B cell (primary cell): Measurements from ENCODE around the gene C5orf52. TPM values are rescaled to one million over a fixed set of nuclear protein-coding genes. Genes with fewer than 3 reads are reported as not detected.
A peak's percentile ranks its signal among the peaks of the same experiment; 100 is the strongest.

Experiments used
- ATAC-seq: fragments of 200-7000 bp; cut with Tn5 transposase; one replicate; pipeline ENCODE4 v1.10.0; 2021; ENCODE audit warnings: low read depth, mild to moderate bottlenecking, moderate number of reproducible peaks, moderate library complexity
- CTCF ChIA-PET: fragments of 350-600 bp; sonication (Branson Sonifier 250); formaldehyde crosslinking; loops from one replicate; lab custom pipeline; 2021; ENCODE audit warnings: antibody characterized with exemption, inconsistent platforms; lab: Charles Lee
- POLR2A ChIA-PET: fragments of 350-600 bp; sonication (Branson Sonifier 250); formaldehyde crosslinking; loops from one replicate; lab custom pipeline; 2021; ENCODE audit warnings: antibody characterized with exemption; lab: Charles Lee
- DNase-seq: peaks from one replicate; pipeline ENCODE4 v3.0.0; 2013
- H2AFZ ChIP-seq: 2 replicates; pipeline ENCODE4 v1.6.1; 2012; ENCODE audit warnings: mild to moderate bottlenecking, low read depth, low read length; ENCODE audit not compliant: insufficient read depth, poor library complexity, severe bottlenecking
- H3K27ac ChIP-seq, 2 donors: 1 replicate in 1 of 2; 2 replicates in 1 of 2; pipeline ENCODE4 v1.5.1; 2012 to 2013; ENCODE audit warnings: low read length in 2 of 2, mild to moderate bottlenecking in 2 of 2, moderate library complexity in 1 of 2
- H3K27me3 ChIP-seq, 4 experiments: fragments of 200-600 bp in 1 of 4; sonication (generic) in 1 of 4; replicated peaks in 1 of 4; 1 replicate in 2 of 4; 2 replicates in 2 of 4; pipeline versions ENCODE4 v1.6.1 to v1.7.0; 2013 to 2016; ENCODE audit warnings: low read length in 3 of 4, mild to moderate bottlenecking in 2 of 4, mixed read lengths in 1 of 4, moderate library complexity in 1 of 4; ENCODE audit not compliant: insufficient read depth in 4 of 4, control insufficient read depth in 3 of 4; ENCODE audit errors: control extremely low read depth in 1 of 4
- H3K36me3 ChIP-seq, 2 experiments: replicated peaks in 1 of 2; 1 replicate in 1 of 2; 2 replicates in 1 of 2; pipeline versions ENCODE4 v1.6.1 to v1.7.1; 2013; ENCODE audit warnings: low read length in 1 of 2; ENCODE audit not compliant: insufficient read depth in 2 of 2, control insufficient read depth in 1 of 2; ENCODE audit errors: control extremely low read depth in 1 of 2, extremely low read depth in 1 of 2
- H3K4me1 ChIP-seq, 2 donors: fragments of 200-600 bp in 1 of 2; sonication (generic) in 1 of 2; 1 replicate in 1 of 2; 2 replicates in 1 of 2; pipeline versions ENCODE4 v1.5.1 to v1.6.1; 2013 to 2017; ENCODE audit warnings: low read length in 2 of 2; ENCODE audit not compliant: control insufficient read depth in 2 of 2, insufficient read depth in 2 of 2
- H3K4me2 ChIP-seq: replicated peaks from 2 replicates; pipeline ENCODE3; 2012; ENCODE audit warnings: mild to moderate bottlenecking, low read depth, low read length; ENCODE audit not compliant: poor library complexity, severe bottlenecking
- H3K4me3 ChIP-seq, 5 experiments: fragments of 200-600 bp in 1 of 5; sonication (generic) in 1 of 5; 1 replicate in 3 of 5; 2 replicates in 2 of 5; pipeline versions ENCODE4 v1.5.1 to v1.7.0; 2011 to 2016; ENCODE audit warnings: low read length in 4 of 5, mild to moderate bottlenecking in 4 of 5, low read depth in 2 of 5, control low read depth in 1 of 5, moderate library complexity in 1 of 5; ENCODE audit not compliant: insufficient read depth in 1 of 5; ENCODE audit errors: control extremely low read depth in 1 of 5, extremely low read depth in 1 of 5
- H3K79me2 ChIP-seq: fragments of 200-600 bp; sonication (generic); one replicate; pipeline ENCODE4 v1.6.0; 2016; ENCODE audit warnings: low read length; ENCODE audit not compliant: control insufficient read depth, insufficient read depth
- H3K9ac ChIP-seq: fragments of 200-600 bp; sonication (generic); 2 replicates; pipeline ENCODE4 v1.6.1; 2017; ENCODE audit warnings: mild to moderate bottlenecking, low read length, moderate library complexity
- H3K9me3 ChIP-seq, 3 donors: one replicate each; pipeline versions ENCODE4 v1.6.1 to v1.7.1; 2013; ENCODE audit warnings: low read length in 2 of 3; ENCODE audit not compliant: control insufficient read depth in 2 of 3, insufficient read depth in 1 of 3; ENCODE audit errors: control extremely low read depth in 1 of 3
- H4K20me1 ChIP-seq: 2 replicates; pipeline ENCODE4 v1.6.0; 2012; ENCODE audit warnings: mild to moderate bottlenecking, low read length; ENCODE audit not compliant: insufficient read depth, control insufficient read depth, poor library complexity, severe bottlenecking
- H3K27ac Mint-ChIP-seq: one replicate; pipeline ENCODE4 v1.8.0; 2021; ENCODE audit warnings: mixed read lengths
- H3K27me3 Mint-ChIP-seq: one replicate; pipeline ENCODE4 v1.8.0; 2021; ENCODE audit warnings: mixed read lengths
- H3K4me1 Mint-ChIP-seq: one replicate; pipeline ENCODE4 v1.8.0; 2021; ENCODE audit warnings: mixed read lengths
- H3K4me3 Mint-ChIP-seq: one replicate; pipeline ENCODE4 v1.8.0; 2021; ENCODE audit warnings: mixed read lengths
- H3K9me3 Mint-ChIP-seq: one replicate; pipeline ENCODE4 v1.8.0; 2022; ENCODE audit warnings: mixed read lengths; ENCODE audit not compliant: insufficient read depth
- CTCF ChIP-seq: fragments of 200-600 bp; IDR thresholded peaks from one replicate; pipeline ENCODE4 v1.8.0; 2022; ENCODE audit warnings: antibody characterized with exemption, mild to moderate bottlenecking
- EZH2 ChIP-seq: IDR thresholded peaks from 2 replicates; pipeline ENCODE4 v1.6.1; 2012; ENCODE audit warnings: borderline replicate concordance, low read depth, mild to moderate bottlenecking, moderate library complexity, low read length; ENCODE audit not compliant: insufficient read depth, poor library complexity, severe bottlenecking
- WGBS: methylation state at CpG from one replicate; pipeline ENCODE4 v1.1.5; 2013; ENCODE audit warnings: missing lambda C conversion rate; ENCODE audit not compliant: insufficient coverage; 5-methylcytosine and 5-hydroxymethylcytosine counted together
- intact Hi-C: fragments of 100-400 bp; cut with micrococcal nuclease; formaldehyde crosslinking; loops from one replicate; pipeline ENCODE4 v1.10.0; 2022
- polyA plus RNA-seq: library from polyadenylated mRNA; depleted of rRNA; stranded (reverse); fragments of >200 nt; gene quantifications from 2 replicates; pipeline ENCODE4 v1.2.3, GENCODE V29; 2012
- total RNA-seq, 2 donors: library from RNA; stranded (reverse); fragments of 120-200 nt in 1 of 2; gene quantifications; 1 replicate in 1 of 2; 2 replicates in 1 of 2; pipeline versions ENCODE4 v1.2.3 to v1.2.4, GENCODE V29; 2013 to 2022

The C5orf52 gene
- total and polyA plus RNA-seq, 2 donors (not counting 1 experiment from before 2014, with no cell fraction given): not detected

- WGBS: no CpG with 5 or more reads among the region's 2 CpGs
- POLR2A ChIA-PET: interaction anchor here (0.5 kb wide), 1 partner anchor 92 kb away, joined by 3 read pairs; no protein-coding TSS in a partner anchor
- Histone ChIP-seq H3K4me2 (peak overlapping the region; percentile 15), H4K20me1 (no peaks in the 10 kb centered on the region), H3K4me1 (peaks cover 34 to 42% of the 10 kb centered on the region in 2 donors), H3K4me3 (peak overlapping the region in 1 of 5 experiments; percentile 8), H3K9ac (no peak overlapping the region), H3K27ac (peak overlapping the region; percentile 5 to 49), H3K79me2 (peaks cover 20% of the 10 kb centered on the region), H3K9me3 (peaks cover 0 to 25% (median 2%) of the 10 kb centered on the region in 3 donors), H3K27me3 (no peaks in the 10 kb centered on the region), H2AFZ (no peak overlapping the region), H3K36me3 (no peaks in the 10 kb centered on the region)
- TF ChIP-seq CTCF: no peak
- TF ChIP-seq EZH2: no peak
- intact Hi-C loops: no loop called here
- DNase-seq (peak; percentile 27), ATAC-seq (no peak)
- Mint-ChIP-seq H3K4me1 (peaks cover 55% of the 10 kb centered on the region), H3K27ac (no peak overlapping the region), H3K9me3 (peaks cover 5% of the 10 kb centered on the region), H3K4me3 (peak overlapping the region; percentile 30), H3K27me3 (no peaks in the 10 kb centered on the region)
- CTCF ChIA-PET: interaction anchor here (1.0 to 1.2 kb wide), 2 partner anchors 36 to 94 kb away, joined by 3 read pairs; partner anchors contain the start of gene LSM11
These were observed 22.2 kb upstream of the C5orf52 start for GRCh38 chr5:157649101-157649500.

GRCh38 chr5:157650991-157651611 is 20.2 kb upstream of the C5orf52 start:
- 94% methylated on average over 33 of the region's 33 CpGs for WGBS

More at GRCh38 chr5:157650991-157651611, 20.2 kb upstream of the C5orf52 start:
- peak overlapping the region; percentile 90 for H3K27ac Mint-ChIP-seq
- H4K20me1 ChIP-seq: no peaks in the 10 kb centered on the region
- H3K27me3 ChIP-seq: no peaks in the 10 kb centered on the region
- no peak for ATAC-seq
- H3K9me3 ChIP-seq: peaks cover 0 to 29% (median 7%) of the 10 kb centered on the region in 3 donors
- ChIA-PET CTCF (interaction anchor here (0.6 to 2.8 kb wide), 19 partner anchors 8 to 219 kb away, joined by 3 to 18 read pairs (median 4); partner anchors contain the start of genes C5orf52 and LSM11), POLR2A (interaction anchor here (0.6 to 1.7 kb wide), 5 partner anchors 9 to 165 kb away, joined by 3 to 5 read pairs (median 4); no protein-coding TSS in a partner anchor)
- peak overlapping the region; percentile 82 for H3K4me2 ChIP-seq
- peak overlapping the region; percentile 89 for H3K4me3 Mint-ChIP-seq
- peaks cover 20% of the 10 kb centered on the region for H3K79me2 ChIP-seq
- H3K27me3 Mint-ChIP-seq: no peaks in the 10 kb centered on the region
- H3K27ac ChIP-seq: peak overlapping the region; percentile 67 to 77
- no peaks in the 10 kb centered on the region for H3K36me3 ChIP-seq
- intact Hi-C loops: loop anchor here (1.0 to 5.0 kb wide), 4 partner anchors 54 to 149 kb away; partner anchors contain the start of gene LSM11
- peaks cover 7% of the 10 kb centered on the region for H3K9me3 Mint-ChIP-seq
- H3K4me1 Mint-ChIP-seq: peaks cover 47% of the 10 kb centered on the region
- H3K4me1 ChIP-seq: peaks cover 34 to 42% of the 10 kb centered on the region in 2 donors
- peak overlapping the region; percentile 61 for H3K9ac ChIP-seq
- peak overlapping the region in 3 of 5 experiments; percentile 57 to 60 (median 60) for H3K4me3 ChIP-seq
- H2AFZ ChIP-seq: peak overlapping the region; percentile 94
- no peak for DNase-seq
- TF ChIP-seq CTCF (no peak), EZH2 (no peak)
